K562 treated with DMSO at 1 percent for 4 hours (cell line): ENCODE results near the gene GXYLT2. TPM values are rescaled to one million over a fixed set of nuclear protein-coding genes. Genes with fewer than 3 reads are reported as not detected.

Source experiments
- total RNA-seq: library from RNA; unstranded; fragments of 300-600 nt; gene quantifications from 2 replicates; pipeline ENCODE4 v1.2.3, GENCODE V29; 2022; ENCODE audit not compliant: insufficient read depth

GXYLT2 gene
- 0.93 and 1.3 TPM in 2 replicates for total RNA-seq

GRCh38 chr3:72887705-72888545 is at the start of gene GXYLT2:
Gene GXYLT2 (plus strand): TSS chr3:72888046. CDS start chr3:72888234, 188 bp downstream.

GRCh38 chr3:72847751-72848702 is 39.8 kb upstream of the GXYLT2 start, which contains the start of gene SHQ1:
Gene SHQ1 (minus strand): TSS chr3:72848445. CDS start chr3:72848340, 105 bp downstream.

GRCh38 chr3:72996473-72997333 is 108.9 kb downstream of the GXYLT2 start, which contains the start of gene PPP4R2:
Gene PPP4R2 (plus strand): TSS chr3:72996811. CDS start chr3:72997038, 227 bp downstream.

Other genes starting within 250 kb of the GXYLT2 start
- gene SHQ1, start 39.6 kb upstream of the GXYLT2 start, total RNA-seq = 4.5 and 9.4 TPM in 2 replicates
- gene PPP4R2, start 108.8 kb downstream of the GXYLT2 start, total RNA-seq = 9.7 and 12.3 TPM in 2 replicates
- gene EBLN2, start 173.6 kb downstream of the GXYLT2 start, total RNA-seq = not detected in 2 replicates